HL-60/S4 treated with retinoic acid at 250 ng/mL for 4 days and 3 days (cell line): ENCODE results near the gene NRN1.
"Not testable (repeated sequence)": the region's sequence is repeated elsewhere in the genome, so short reads cannot be mapped to it uniquely, and the experiment has no call there.

Experiments used
- in situ Hi-C: fragments of 300-500 bp; cut with MboI; formaldehyde crosslinking; loops from 2 replicates; pipeline ENCODE4 v1.7.0; 2022; ENCODE audit warnings: low sequenced_read_pairs

Gene NRN1

DNA sequence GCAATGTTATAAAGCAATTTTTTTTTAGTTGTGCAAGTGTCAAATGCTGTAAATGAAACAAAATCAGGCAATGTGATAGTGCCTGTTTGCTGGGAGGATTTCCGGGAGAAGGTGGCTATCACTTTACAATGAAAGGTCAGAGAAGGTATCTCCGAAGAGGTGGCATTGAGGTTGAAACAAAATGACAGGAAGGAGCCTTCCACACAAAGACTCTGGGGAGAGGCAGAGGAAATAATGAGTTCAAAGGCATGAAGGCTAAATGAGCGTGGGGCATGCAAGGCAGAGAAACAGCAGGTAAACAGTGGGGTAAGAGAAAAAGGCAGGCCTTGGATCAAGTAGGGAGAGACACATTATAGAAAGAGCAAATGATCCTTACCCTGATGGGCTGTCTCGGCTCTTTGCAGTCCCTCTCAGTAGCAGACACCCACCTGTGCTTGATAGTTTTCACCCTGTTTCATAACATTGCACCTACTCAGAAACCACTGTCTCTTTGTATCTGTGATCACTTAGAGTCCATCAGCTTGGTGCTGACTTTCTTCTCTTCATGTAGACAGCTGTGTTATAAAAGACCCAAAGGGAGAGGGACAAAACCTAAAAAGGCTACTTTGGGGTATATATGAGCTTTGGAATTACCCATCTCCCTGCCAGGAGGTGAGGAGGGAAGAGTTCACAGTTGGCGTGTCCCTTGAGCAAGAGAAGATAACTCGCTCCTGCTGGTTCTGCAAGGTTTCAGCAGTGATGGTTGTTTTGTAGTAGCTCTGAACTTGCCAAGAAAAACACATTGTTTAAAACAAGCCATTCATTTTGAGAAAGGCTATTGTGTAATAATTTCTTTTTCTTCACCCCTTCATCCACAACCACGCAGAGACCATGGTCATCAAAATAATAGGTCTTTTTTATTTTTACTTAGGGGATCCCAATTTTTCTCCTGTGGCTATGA, 22.3 kb downstream of the NRN1 start:
- in situ Hi-C loops, result no loop called here

DNA sequence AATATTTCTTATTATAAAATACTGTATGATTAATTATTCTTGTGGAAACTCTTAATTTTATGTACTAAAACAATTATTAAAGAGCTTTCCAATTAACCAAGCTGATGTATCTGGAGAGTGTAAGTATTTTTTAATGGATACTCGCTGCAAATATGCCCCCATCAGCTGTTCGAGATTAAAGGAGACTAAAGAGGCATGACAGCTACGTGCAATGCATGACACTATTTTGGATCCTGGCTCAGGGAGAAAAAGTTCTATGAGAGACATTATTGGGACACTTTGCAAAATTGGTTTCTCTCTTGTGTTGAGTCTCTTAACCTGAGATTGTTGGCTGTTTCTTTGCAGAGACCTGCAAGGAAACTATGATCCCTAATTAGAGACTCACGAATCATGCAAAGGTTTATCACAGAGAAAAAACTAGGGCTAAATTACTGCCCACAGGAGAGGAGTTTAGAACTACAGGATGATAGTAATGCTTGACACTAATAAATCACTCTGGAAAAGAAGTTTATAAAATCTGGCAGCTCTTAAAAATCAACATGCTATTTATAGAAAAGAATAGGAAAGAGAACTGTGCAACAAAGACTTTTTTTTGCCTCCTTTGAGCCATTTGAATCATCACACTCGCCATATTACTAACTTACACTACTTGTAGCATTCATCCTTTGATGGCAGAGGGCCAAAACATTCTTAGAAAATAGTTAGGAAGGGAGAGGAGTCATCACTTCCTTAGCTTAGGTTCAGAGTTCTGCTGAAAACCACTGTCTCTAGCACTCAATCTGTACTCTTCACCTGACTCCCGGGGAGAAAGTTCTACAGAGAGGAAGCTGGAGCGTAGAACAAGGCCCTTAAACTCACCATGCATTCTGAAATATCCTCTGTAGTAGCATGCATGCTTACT, 25.3 kb downstream of the NRN1 start:
- in situ Hi-C loops, result no loop called here

DNA sequence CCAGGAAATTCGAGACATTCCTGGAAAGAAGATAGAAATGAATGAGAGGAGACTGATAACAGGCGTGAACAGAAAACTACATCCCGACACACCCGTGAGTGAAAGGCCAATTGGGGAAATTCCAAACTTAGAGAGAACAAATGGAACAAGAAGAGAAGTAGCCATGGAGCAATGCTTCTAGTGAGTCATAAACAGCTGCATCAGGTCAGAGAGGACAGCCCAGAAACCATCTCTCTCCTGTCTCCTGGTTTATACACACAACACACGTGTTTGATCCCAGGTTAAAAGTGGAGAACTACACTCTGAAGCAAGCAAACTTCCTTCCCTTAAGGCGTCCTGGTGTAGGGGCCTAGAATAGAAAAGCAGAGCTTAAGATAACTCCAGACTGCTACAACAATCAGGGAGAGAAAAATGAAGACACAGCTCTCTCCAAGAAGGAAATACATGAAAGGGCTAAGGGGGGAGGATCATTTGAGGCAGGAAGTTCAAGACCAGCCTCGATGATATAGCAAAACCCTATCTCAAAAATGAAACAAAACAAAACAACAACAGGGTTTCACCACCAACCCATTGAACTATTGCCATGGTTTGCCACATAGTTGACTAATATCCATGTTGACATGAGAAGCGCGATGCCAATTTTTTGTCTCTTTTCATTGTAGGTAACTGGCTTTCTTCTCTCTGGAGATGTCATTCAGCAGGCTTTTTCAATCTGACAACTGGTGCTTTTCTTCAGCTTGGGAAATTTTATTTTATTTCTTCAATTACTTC, 26.9 kb downstream of the NRN1 start:
- in situ Hi-C loops, result no loop called here

DNA sequence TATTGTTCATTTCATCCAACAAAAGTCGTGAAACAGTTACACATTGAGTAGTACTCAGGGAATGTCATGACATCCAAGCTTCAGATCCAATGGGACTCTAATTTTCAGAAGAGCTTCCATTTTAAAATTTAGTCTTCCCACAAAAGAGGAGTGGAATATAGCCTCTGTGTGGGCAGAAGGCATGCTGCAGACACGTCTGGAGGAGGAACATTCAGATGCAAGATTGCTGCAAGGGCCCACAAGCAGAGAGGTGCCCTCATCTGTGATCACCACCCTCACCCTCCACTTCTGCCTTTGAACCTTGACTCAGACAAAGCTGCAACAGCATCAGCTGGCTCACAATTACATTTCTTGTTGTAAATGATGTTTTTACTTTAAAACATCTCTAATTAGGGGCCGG, 29.9 kb downstream of the NRN1 start:
- in situ Hi-C loops, result no loop called here

DNA sequence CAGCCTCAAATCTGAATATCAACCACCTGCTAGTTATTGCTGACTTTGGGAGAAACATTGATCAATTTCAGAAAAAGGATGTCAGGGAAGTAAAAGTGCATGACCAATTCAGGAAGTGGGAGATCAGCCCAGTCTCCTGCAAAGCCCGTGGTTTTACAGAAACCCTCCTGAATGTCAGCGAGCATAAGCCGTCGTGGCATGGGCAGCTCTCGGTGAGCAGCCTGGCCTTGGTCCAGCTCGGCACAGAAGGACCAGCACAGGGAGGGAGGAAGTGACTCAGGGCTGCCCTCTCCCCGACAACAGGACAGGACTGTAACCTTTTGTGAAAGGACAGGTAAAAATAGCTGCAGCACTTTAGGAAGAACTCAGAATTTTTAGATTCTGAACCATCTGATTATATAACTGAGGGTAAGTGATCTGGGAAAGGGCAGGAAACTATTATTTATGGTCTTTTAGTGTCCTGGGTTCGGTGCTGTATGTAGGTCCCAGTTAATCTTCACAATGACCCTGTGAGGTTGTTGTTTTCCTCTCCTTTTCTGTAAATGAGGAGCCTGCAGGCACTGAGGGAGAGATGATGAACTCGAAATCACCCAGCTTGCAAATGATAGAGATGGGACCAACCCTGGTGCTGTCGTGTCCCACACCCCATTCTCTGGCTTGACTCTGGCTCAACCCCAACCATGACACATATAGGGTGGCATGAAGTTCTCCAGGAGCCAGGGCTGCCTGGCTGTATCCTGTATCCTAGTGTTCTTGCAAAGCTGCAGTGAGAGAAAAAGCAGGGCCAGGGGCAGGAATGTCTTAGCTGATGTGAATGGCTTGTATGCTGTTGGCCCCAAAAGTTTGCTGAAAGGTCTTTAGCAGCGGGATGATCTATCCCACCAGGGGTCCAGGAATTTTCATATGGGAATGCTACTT, 37.6 kb downstream of the NRN1 start:
- in situ Hi-C loops, result no loop called here

DNA sequence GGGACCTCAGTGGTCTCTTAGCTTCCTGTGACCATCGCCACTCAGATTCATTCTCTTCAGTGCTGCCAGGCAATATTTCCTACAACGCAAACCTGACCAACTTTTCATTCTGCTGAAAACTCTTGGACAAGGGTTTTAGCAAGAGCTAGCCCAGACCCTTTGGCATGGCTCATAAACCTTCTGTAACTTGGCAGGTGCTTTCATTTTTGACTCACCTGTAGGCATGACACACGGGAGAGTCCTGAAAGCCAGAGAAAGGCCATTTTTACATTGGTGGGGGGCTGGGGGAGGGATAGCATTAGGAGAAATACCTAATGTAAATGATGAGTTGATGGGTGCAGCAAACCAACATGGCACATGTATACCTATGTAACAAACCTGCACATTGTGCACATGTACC, 38.7 kb downstream of the NRN1 start:
- in situ Hi-C loops, result not testable (repeated sequence)

DNA sequence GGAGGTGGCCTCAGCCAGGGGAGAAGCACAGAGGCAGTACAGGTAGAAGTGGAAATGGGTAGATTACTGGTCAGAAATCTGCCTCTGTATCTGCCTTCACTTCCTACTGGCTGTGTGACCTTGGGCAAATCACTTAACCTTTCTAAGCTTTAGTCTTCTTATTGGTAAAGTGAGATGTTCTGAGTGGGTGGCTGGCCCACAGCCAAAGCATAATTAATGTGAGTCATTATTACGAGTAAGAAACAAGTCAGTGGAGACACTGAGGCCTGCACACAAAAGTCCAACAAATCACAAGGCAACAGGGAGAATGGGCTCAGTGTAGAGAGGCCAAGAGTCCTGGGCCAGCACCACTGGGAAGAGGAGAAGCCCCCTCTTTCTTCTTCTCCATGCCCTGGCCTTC, 39.1 kb downstream of the NRN1 start:
- in situ Hi-C loops, result no loop called here

DNA sequence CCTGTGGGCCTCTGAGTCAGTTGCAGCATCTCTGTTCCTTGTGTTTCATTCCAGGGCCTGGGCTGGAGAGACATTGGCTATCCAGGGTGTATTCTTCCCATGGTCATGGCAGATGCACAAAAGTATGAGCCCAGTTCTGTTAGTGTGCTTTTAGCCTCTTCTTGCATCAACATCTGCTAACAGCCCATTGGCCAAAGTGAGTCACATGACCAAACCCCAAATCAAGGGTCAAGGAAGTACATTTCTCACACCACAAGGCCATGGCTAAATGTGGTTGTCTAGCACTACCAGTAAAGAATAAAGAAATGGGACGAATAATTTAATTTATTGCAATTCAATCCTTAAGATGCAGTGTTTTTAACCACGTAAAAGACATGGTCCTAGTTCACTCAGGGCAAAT, 43.9 kb downstream of the NRN1 start:
- in situ Hi-C loops, result no loop called here

DNA sequence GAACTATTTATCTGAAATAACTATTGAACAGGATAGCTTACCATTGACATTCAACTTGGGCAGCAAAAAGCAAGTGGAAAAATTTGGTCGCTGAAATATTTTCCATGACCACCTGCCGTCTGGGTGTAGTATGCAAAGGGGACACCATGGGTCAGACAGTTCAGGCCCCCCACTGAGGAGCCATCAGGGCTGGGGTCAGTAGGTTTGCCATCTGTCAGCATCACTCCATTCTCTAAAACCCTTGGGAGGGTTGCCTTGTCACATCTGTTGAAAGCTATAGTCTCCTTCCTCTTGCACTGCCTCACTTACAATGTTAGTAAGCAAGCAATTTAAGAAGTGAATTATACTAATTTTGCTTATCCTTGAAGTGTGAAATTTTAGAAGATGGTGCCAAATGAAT, 44.9 kb downstream of the NRN1 start:
- in situ Hi-C loops, result no loop called here

DNA sequence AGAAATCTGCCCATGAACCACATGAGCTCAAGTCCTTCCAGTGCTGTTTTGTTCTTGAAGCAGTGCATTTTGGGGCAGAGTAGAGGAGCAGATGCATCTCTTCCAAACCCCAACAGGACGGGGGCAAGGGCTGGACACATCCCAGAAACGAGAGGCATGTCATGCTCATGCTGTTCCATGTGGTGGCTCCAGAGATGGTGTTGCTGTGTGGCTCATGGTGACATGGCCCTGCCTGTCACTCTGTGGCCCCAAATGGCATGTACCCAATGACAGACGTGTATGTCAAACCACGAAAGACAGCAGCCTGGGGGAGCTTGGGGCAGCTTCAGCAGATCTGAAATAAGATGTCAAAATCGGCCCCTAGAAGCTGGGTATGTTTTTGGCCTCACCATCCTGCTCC, 46.3 kb downstream of the NRN1 start:
- in situ Hi-C loops, result no loop called here

DNA sequence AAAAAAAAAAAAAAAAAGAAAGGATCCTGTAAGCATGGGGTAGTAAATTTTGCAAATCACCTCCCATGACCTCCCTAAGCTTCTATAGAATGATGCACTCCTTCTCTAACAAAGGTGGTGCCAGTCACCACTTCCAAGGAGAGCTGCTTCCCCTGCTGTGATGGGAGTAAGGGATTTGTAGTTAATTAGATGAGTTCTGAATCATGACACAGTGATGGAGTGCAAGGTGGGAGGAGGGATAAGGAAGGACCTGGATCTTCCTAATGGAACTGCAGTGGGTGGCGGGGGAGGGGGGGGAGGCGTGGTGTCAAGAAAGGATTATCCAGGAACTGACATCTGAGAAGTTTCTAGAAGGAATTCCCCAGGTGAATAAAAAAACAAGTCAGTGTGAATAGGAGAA, 47.8 kb downstream of the NRN1 start:
- in situ Hi-C loops, result no loop called here

DNA sequence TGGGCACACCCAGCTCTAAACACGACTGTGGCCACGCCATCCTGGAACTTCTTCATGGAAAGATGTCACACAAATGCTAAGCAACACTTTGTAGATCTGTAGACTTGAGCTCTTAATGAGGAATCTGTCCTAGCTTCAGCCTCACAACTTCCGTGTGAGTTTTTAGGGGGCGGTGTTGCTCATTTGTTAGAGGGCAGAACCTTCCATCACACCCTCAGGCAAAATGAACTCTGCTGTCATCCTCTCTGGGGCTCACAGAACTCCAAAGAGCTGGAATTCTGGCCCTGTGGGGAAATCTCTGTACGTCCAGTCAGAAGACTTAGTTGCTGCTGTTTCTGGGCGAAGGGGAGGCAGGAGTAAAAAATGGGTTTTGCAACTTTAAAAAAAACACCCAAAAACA, 49.8 kb downstream of the NRN1 start:
- in situ Hi-C loops, result no loop called here

DNA sequence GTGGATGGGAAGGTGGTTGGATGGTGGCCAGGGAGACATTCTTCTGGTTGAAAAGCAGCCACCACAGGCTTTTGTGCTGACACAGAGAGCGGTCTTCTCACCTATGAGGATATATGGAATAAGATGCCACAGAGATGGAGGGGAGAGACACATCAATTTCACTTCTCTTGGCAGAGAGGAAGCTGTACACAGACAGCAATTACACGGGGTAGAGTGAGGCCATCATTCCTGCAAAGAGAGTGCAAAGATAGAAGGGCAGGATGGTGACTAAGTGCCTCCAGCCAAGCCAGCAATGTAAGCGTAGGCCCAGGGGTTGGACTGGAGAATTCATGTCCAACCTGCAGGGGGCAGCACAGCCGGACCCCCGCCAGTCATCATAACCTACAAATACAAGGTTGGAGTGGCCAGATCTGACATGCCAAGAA, 56.4 kb downstream of the NRN1 start:
- in situ Hi-C loops, result no loop called here
